ENCODE data around the gene CLEC1A. TPM values are rescaled to one million over a fixed set of nuclear protein-coding genes. Genes with fewer than 3 reads are reported as not detected.

CLEC1A gene
- total RNA-seq, 1 experiment from 2014 or later = 0.41 TPM

- CTCF ChIA-PET = interaction anchor here (0.7 to 1.2 kb wide), 2 partner anchors 10 to 41 kb away, joined by 3 to 4 read pairs; no protein-coding TSS in a partner anchor
- POLR2A ChIA-PET = no interaction called here
- Histone ChIP-seq H3K36me3 (ENCODE audit: control insufficient read depth, insufficient read depth, low read length) (no peaks in the 10 kb centered on the region), H3K4me3 (ENCODE audit: low read depth in 2 of 2, low read length in 2 of 2) (no peak overlapping the region), H3K4me1 (ENCODE audit: control insufficient read depth, insufficient read depth, low read length) (no peaks in the 10 kb centered on the region; the same call in 1 of the 2 replicates), H3K9me3 (ENCODE audit: control insufficient read depth, insufficient read depth, low read depth, low read length) (no peaks in the 10 kb centered on the region), H3K27me3 (ENCODE audit: control insufficient read depth, insufficient read depth, low read length) (no peaks in the 10 kb centered on the region), H3K27ac (ENCODE audit: low read length) (no peak overlapping the region)
- ATAC-seq (no peak), DNase-seq (ENCODE audit: low read depth, low spot score) (no peak)
- BruUV-seq (replicated peaks) = no TSS peak
- in situ Hi-C loops (cut with HindIII; ENCODE audit: low pct_unique_long_range_greater_than_20kb, low sequenced_read_pairs) = no loop called here
- no peak for TF ChIP-seq SIN3A (IDR thresholded peaks at IDR 0.05; ENCODE audit: borderline replicate concordance, insufficient read depth, low read depth, low read length)
- no peak for TF ChIP-seq TCF7L2 (IDR thresholded peaks at IDR 0.05; ENCODE audit: low read depth, low read length)
- no peak for TF ChIP-seq REST (IDR thresholded peaks at IDR 0.05; ENCODE audit: insufficient read depth in 1 of 2, low read depth in 2 of 2, low read length in 1 of 2)
- no peak for TF ChIP-seq CTCF (IDR thresholded peaks at IDR 0.05)
- no peak for TF ChIP-seq POLR2AphosphoS5 (IDR thresholded peaks at IDR 0.05; ENCODE audit: low read depth, low read length)
- intact Hi-C loops (cut with micrococcal nuclease; ENCODE audit: unreplicated experiment) = no loop called here
These were observed 44.3 kb upstream of the CLEC1A start for GRCh38 chr12:10142976-10143589.

- intact Hi-C loops (cut with micrococcal nuclease; ENCODE audit: unreplicated experiment) = loop anchor here (2.0 kb wide), 1 partner anchor 107 kb away; no protein-coding TSS in a partner anchor
- H3K4me1 ChIP-seq (ENCODE audit: control insufficient read depth, insufficient read depth, low read length) = no peaks in the 10 kb centered on the region; the same call in 1 of the 2 replicates
- no TSS peak for BruUV-seq (replicated peaks)
- no peak overlapping the region for H3K4me3 ChIP-seq (ENCODE audit: low read depth in 2 of 2, low read length in 2 of 2)
- no peaks in the 10 kb centered on the region for H3K9me3 ChIP-seq (ENCODE audit: control insufficient read depth, insufficient read depth, low read depth, low read length)
- ATAC-seq (no peak), DNase-seq (ENCODE audit: low read depth, low spot score) (no peak)
- TF ChIP-seq CTCF (IDR thresholded peaks at IDR 0.05) (peak; percentile 52; the same call in 1 of the 2 replicates), SIN3A (IDR thresholded peaks at IDR 0.05; ENCODE audit: borderline replicate concordance, insufficient read depth, low read depth, low read length) (no peak)
- in situ Hi-C loops (cut with HindIII; ENCODE audit: low pct_unique_long_range_greater_than_20kb, low sequenced_read_pairs) = no loop called here
- H3K27me3 ChIP-seq (ENCODE audit: control insufficient read depth, insufficient read depth, low read length) = no peaks in the 10 kb centered on the region
- no peaks in the 10 kb centered on the region for H3K36me3 ChIP-seq (ENCODE audit: control insufficient read depth, insufficient read depth, low read length)
- H3K27ac ChIP-seq (ENCODE audit: low read length) = no peak overlapping the region
- POLR2A ChIA-PET = no interaction called here
- CTCF ChIA-PET = interaction anchor here (1.0 to 1.1 kb wide), 2 partner anchors 130 to 342 kb away, joined by 3 to 5 read pairs; partner anchors contain the start of gene CLEC12B
These were observed 41.2 kb upstream of the CLEC1A start for GRCh38 chr12:10140001-10140400.
